ENCODE measurements around the gene OR52B6.
"Not testable (repeated sequence)": the region's sequence is repeated elsewhere in the genome, so short reads cannot be mapped to it uniquely, and the experiment has no call there.

The OR52B6 gene

GRCh38 chr11:5596607-5597201 is 16.0 kb downstream of the OR52B6 start, which contains the start of gene TRIM6:
TSS of gene TRIM6 (plus strand) at chr11:5596637. CDS start at chr11:5596898, 261 bp downstream.
- peak; percentile 48 to 69 (median 65) for DNase-seq

GRCh38 chr11:5597953-5598352 is 17.3 kb downstream of the OR52B6 start:
- DNase-seq = no peak

- peak; percentile 78 to 83 (median 79) for DNase-seq
Measured at GRCh38 chr11:5600374-5600851, 19.7 kb downstream of the OR52B6 start.

DNA sequence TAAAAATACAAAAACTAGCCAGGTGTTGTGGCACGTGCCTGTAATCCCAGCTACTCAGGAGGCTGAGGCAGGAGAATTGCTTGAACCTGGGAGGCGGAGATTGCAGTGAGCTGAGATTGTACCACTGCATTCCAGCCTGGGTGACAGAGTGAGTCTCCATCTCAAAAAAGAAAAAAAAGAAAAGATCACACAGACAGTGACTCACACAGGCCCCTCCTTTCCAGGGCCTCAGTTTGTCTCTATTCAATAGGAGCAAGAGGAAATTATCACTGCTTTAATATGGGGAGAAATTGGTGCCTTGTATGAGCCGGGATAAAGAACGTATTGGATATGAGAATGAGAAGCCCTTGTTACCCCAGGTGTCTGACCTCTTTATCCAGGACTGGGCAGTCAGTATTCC is 22.1 kb downstream of the OR52B6 start:
- DNase-seq = not testable (repeated sequence)

DNA sequence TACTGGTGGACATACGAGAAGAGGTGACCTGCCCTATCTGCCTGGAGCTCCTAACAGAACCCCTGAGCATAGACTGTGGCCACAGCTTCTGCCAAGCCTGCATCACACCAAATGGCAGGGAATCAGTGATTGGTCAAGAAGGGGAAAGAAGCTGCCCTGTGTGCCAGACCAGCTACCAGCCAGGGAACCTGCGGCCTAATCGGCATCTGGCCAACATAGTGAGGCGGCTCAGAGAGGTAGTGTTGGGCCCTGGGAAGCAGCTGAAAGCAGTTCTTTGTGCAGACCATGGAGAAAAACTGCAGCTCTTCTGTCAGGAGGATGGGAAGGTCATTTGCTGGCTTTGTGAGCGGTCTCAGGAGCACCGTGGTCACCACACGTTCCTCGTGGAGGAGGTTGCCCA is 22.6 kb downstream of the OR52B6 start:
- DNase-seq = no peak

DNA sequence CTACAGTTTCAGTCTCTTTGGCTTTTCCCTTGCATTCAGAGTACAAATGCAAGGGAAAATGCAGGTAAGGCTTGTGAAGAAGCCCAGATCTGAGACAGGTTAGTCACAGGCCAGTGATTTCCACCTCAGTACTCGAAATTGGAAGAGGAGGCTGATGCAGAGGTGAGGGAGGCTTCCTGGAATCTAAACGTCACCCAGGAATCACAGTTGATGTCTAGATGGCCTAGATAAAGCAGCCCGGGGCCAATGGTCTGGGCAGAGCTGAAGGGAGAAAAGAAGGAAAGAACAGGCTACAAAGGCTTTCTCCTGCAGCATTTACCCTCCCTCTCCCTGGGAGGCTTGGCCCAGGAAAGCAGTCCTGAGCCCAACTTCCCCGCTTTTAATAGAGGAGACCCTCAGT is 24.2 kb downstream of the OR52B6 start:
- no peak for DNase-seq

- no peak for DNase-seq
Measured at GRCh38 chr11:5605849-5606248, 25.2 kb downstream of the OR52B6 start.

- DNase-seq = no peak
Measured at GRCh38 chr11:5608808-5609207, 28.1 kb downstream of the OR52B6 start.

- no peak for DNase-seq
Measured at GRCh38 chr11:5610446-5610845, 29.8 kb downstream of the OR52B6 start.

- DNase-seq = no peak
Measured at GRCh38 chr11:5611627-5612026, 30.9 kb downstream of the OR52B6 start.

DNA sequence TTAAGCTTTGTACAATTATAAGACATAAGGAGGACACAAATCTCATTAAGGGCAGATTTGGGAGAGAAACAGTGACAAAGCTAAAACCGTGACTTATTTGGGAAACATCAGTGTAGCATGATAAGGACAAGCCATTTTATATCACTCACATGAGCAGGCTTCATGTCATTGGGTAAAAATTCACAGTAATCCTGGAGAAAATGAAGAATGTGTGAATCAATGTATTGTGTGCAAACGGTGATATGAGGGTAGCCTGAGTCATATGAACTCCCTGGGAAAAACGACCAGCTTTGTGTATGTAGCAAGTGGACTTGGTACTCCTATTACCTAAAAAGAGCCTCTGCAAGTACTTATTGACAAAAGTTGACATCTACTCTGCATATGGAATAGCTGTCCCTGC is 38.1 kb downstream of the OR52B6 start:
- no peak for DNase-seq

DNA sequence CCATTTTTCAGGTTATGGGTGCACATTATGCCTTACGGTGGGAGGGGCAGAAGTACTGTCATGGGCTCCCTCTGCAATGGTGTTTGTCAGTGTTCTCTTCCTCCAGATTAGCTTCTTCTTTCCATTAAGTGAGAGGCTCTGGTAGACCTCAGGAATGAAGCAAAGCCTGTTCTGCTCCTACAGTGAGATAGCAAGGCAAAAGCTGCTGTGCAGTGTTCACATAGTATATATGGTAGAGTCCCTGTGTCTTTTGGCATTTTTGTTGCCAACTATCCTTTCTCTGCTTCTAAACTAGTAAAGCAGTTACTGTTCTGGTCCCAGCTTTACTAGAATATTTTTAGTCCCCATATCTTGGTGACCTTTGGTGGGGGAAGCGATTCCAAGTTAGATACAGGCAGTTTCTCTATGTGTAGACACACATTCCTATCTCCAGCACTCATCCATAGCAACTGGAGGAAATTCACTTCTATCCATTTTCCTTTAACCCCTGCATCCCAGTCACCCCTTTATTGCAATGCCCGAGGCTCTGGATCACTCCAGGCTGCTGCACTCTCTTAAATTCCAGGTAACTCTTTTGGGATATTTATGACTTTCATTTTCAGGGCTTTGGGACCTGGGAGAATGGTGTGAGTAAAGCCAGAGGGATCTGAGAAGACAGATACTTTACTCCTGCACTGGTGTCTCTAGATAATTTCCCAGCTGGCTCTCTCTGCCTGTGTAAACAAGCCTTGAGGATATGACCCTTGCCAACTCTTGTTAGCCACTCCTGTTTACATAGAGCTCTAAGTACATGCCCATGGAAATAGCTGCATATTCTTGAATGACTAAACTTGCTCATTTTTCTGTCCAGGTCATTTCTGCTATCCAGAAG is 40.2 kb downstream of the OR52B6 start:
- no peak for DNase-seq

DNA sequence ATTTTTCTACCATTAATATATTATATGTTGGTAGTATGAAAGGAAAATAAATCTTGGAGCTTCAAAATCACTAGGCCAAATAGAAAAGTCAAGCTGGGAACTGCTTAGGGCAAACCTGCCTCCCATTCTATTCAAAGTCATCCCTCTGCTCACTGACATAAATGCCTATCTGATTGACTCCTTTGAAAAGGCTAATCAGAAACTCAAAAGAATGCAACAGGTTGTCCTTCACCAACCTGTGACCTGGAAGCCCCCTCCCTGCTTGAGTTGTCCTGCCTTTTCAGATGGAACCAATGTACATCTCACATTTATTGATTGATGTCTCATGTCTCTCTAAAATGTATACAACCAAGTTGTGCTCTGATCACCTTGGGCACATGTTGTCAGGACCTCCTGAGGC is 40.9 kb downstream of the OR52B6 start:
- no peak for DNase-seq

- DNase-seq = no peak
Measured at GRCh38 chr11:5622802-5623201, 42.1 kb downstream of the OR52B6 start.

- DNase-seq = peak; percentile 88 to 95 (median 94)
Measured at GRCh38 chr11:5624489-5625279, 44.0 kb downstream of the OR52B6 start, which contains the start of gene TRIM34. TSS of gene TRIM34 (plus strand) at chr11:5625001. CDS start at chr11:5632332, 7,331 bp downstream.

DNA sequence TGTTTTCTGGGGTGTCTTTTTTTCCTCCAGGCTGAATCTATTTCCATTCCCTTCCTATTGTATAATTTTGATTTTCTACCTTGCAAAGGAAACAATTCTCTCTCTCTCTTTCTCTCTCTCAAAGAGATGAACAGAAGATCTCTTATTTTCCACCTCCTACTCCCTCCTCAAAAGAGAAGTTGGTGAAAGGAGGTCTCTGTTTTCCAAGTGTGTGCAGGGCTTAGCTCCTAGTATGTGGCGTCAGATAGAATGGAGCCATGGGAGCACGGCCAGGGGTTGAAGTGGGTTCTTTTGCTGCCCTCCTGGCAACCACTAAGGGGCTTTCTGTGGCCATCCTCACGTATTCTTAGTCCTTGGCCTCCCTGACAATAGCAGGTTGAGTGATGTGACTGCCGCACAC is 44.6 kb downstream of the OR52B6 start:
- DNase-seq = peak in 2 of 3 donors; percentile 8 to 20

DNA sequence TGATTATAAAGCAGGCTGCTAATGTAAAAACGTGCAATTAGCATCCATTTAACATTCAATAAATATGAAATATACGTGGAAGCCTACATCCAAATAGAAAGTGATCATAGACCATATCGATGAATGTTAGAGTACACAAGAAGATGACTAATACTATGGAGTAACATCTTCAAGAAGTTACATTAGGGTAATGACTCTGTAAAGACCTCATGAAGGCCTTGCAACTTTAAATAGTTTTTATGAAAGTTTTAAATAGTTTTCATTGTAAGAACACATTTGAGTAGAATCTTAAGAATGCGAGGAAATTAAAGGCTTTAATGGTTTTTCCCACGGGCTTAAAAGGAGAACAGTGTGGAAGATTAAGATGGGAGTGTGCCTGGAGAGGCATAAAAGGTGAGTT is 45.5 kb downstream of the OR52B6 start:
- peak; percentile 24 to 77 (median 74) for DNase-seq

DNA sequence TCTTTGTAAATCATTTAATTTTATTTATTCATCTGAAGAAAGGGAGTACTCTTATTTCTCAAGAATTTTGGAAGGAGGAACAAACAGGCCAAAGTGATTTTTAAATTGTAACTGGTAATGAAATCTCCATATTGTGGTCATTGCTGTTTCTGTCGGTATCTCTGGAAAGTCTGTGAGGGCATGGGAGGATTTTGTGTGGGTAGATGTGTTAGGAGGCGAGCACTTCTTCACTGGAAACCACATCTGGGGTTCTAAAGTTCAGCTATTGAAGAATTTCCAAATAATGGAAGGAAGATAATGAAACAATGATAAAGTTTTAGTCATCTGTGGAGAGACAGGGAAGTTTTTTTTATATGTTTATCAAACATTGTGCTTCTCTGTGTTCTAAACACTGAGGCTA is 50.7 kb downstream of the OR52B6 start:
- DNase-seq = peak; percentile 70 to 85 (median 80)
